Mesendoderm (in vitro differentiated cells): ENCODE data around the gene IQCC.

Experiments
- DNase-seq: peaks from one replicate; pipeline ENCODE4 v3.0.0; 2013
- H2AK5ac ChIP-seq: 2 replicates; pipeline ENCODE4 v1.6.1; 2013; ENCODE audit warnings: low read length, inconsistent platforms
- H2BK120ac ChIP-seq: 2 replicates; pipeline ENCODE4 v1.6.1; 2013; ENCODE audit warnings: low read depth, mild to moderate bottlenecking, low read length, moderate library complexity, mixed read lengths
- H2BK15ac ChIP-seq: replicated peaks from 2 replicates; pipeline ENCODE4 v1.6.1; 2013; ENCODE audit warnings: low read depth, mild to moderate bottlenecking, moderate library complexity
- H2BK5ac ChIP-seq: 2 replicates; pipeline ENCODE4 v1.6.1; 2013; ENCODE audit warnings: low read length, inconsistent platforms
- H3K18ac ChIP-seq: 2 replicates; pipeline ENCODE4 v1.6.1; 2013; ENCODE audit warnings: mild to moderate bottlenecking, low read length, mixed read lengths
- H3K23ac ChIP-seq: one replicate; pipeline ENCODE4 v1.6.1; 2013; ENCODE audit warnings: low read length
- H3K27ac ChIP-seq: 2 replicates; pipeline ENCODE4 v1.5.1; 2013; ENCODE audit warnings: low read depth, mild to moderate bottlenecking, inconsistent platforms, low read length, moderate library complexity
- H3K27me3 ChIP-seq: 2 replicates; pipeline ENCODE4 v1.6.1; 2013; ENCODE audit warnings: low read length, control low read depth, mild to moderate bottlenecking, inconsistent platforms; ENCODE audit not compliant: insufficient read depth, poor library complexity
- H3K36me3 ChIP-seq: 2 replicates; pipeline ENCODE4 v1.6.1; 2013; ENCODE audit warnings: low read length, inconsistent platforms; ENCODE audit not compliant: control insufficient read depth, insufficient read depth
- H3K4ac ChIP-seq: one replicate; pipeline ENCODE4 v1.6.1; 2013; ENCODE audit warnings: low read depth, mild to moderate bottlenecking, low read length, moderate library complexity
- H3K4me1 ChIP-seq: 2 replicates; pipeline ENCODE4 v1.6.1; 2013; ENCODE audit warnings: low read depth, low read length, inconsistent platforms; ENCODE audit not compliant: control insufficient read depth
- H3K4me2 ChIP-seq: 2 replicates; pipeline ENCODE4 v1.6.1; 2013; ENCODE audit warnings: low read length
- H3K4me3 ChIP-seq: 2 replicates; pipeline ENCODE4 v1.5.1; 2013; ENCODE audit warnings: mild to moderate bottlenecking, low read length
- H3K56ac ChIP-seq: one replicate; pipeline ENCODE4 v1.6.1; 2013; ENCODE audit warnings: low read length
- H3K79me1 ChIP-seq: 2 replicates; pipeline ENCODE4 v1.6.1; 2013; ENCODE audit warnings: low read length, inconsistent platforms
- H3K79me2 ChIP-seq: 2 replicates; pipeline ENCODE4 v1.6.1; 2013; ENCODE audit warnings: mild to moderate bottlenecking, low read length; ENCODE audit not compliant: control insufficient read depth, insufficient read depth
- H3K9ac ChIP-seq: 2 replicates; pipeline ENCODE4 v1.6.1; 2013; ENCODE audit warnings: low read length, inconsistent platforms
- H4K5ac ChIP-seq: one replicate; pipeline ENCODE4 v1.6.1; 2013; ENCODE audit warnings: low read length
- H4K8ac ChIP-seq: one replicate; pipeline ENCODE4 v1.6.1; 2013; ENCODE audit warnings: low read depth, mild to moderate bottlenecking, control low read depth, low read length, moderate library complexity
- WGBS: extraction: QIAGEN DNeasy Blood & Tissue Kit; methylation state at CpG from one replicate; pipeline ENCODE4 v1.1.7; 2013; ENCODE audit warnings: low lambda C conversion rate, missing lambda C conversion rate; ENCODE audit not compliant: insufficient coverage; ENCODE audit errors: extremely low coverage; 5-methylcytosine and 5-hydroxymethylcytosine counted together

Gene IQCC

GRCh38 chr1:32200226-32201010 lies 5.1 kb upstream of the IQCC start, which contains the start of gene CCDC28B:
CCDC28B (plus strand) TSS chr1:32200595; CDS start chr1:32201936, 1,341 bp downstream.
- Histone ChIP-seq H3K23ac (peak within 1 kb of the TSS; percentile 80), H2BK5ac (no peak within 1 kb of the TSS), H3K56ac (peak within 1 kb of the TSS; percentile 82), H3K4me2 (peak within 1 kb of the TSS; percentile 96), H3K4me1 (peaks cover 7% of the 10 kb centered on the region), H3K4me3 (peak within 1 kb of the TSS; percentile 13), H4K5ac (no peak within 1 kb of the TSS), H3K79me1 (no peaks in the 10 kb centered on the region), H2AK5ac (no peak within 1 kb of the TSS), H3K27ac (no peak within 1 kb of the TSS), H2BK120ac (no peak within 1 kb of the TSS), H3K36me3 (peaks cover 17% of the 10 kb centered on the region), H3K9ac (peak within 1 kb of the TSS; percentile 48), H3K4ac (no peak within 1 kb of the TSS), H3K79me2 (no peaks in the 10 kb centered on the region), H3K18ac (peak within 1 kb of the TSS; percentile 11), H3K27me3 (no peaks in the 10 kb centered on the region), H4K8ac (no peak within 1 kb of the TSS), H2BK15ac (no peak within 1 kb of the TSS)
- no CpG with 5 or more reads among the region's 34 CpGs for WGBS
- DNase-seq = peak; percentile 83

DNA sequence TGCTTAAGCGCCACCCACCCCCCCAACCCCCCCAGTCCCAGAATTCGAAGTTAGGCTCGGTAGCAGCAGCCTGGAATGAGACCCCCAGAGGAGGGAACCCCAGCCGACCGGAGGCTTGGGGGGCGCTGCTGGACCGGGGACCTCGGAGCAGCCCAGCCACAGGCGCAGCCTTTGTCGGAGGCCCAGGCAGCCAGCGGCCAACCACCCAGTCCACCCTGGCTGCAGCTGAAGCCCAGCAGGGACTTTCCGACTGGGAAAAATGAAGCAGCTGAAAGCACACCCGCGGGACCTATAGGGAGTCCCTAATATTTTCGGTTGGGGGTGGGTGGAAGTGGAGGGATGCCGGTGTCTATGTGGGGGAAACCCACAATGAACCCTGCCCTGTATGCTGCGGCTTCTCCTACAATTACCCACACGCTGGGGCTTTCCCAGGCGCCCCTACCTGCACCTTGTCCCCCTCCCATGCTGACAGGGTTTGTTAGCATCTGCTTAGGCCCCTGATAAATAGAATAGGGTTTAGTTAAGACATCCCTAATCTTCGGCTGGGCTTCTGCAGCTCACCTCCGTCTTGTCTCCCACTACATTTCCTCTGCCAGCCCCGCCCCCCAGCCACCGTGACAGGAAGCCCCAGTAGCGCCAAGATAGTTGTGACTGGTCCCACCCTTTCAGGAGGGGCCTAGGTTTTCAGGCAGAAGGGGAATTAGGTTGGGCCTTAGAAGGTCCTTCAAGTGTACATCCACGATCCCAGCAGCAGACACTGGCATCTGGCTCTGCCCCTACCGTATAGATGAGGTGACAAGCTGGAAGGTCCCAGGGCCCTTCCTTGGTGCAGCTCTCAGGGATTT lies 4.2 kb upstream of the IQCC start:
- no peak overlapping the region for H4K8ac ChIP-seq
- peaks cover 9% of the 10 kb centered on the region for H3K4me1 ChIP-seq
- DNase-seq = peak; percentile 79
- WGBS = no CpG with 5 or more reads among the region's 26 CpGs
- no peaks in the 10 kb centered on the region for H3K79me1 ChIP-seq
- peaks cover 11% of the 10 kb centered on the region for H3K36me3 ChIP-seq
- peak overlapping the region; percentile 88 for H3K56ac ChIP-seq
- H4K5ac ChIP-seq = no peak overlapping the region
- H3K9ac ChIP-seq = peak overlapping the region; percentile 76
- H3K79me2 ChIP-seq = no peaks in the 10 kb centered on the region
- H3K4me2 ChIP-seq = peak overlapping the region; percentile 96
- H2AK5ac ChIP-seq = no peak overlapping the region
- no peak overlapping the region for H3K4ac ChIP-seq
- no peak overlapping the region for H2BK15ac ChIP-seq
- H3K18ac ChIP-seq = peak overlapping the region; percentile 11
- H2BK120ac ChIP-seq = no peak overlapping the region
- peak overlapping the region; percentile 13 for H3K4me3 ChIP-seq
- no peak overlapping the region for H3K27ac ChIP-seq
- H3K23ac ChIP-seq = peak overlapping the region; percentile 89
- no peaks in the 10 kb centered on the region for H3K27me3 ChIP-seq
- H2BK5ac ChIP-seq = no peak overlapping the region

- no peak overlapping the region for H2AK5ac ChIP-seq
- H3K27ac ChIP-seq = no peak overlapping the region
- no peak overlapping the region for H3K23ac ChIP-seq
- peak; percentile 16 for DNase-seq
- H3K4me2 ChIP-seq = peak overlapping the region; percentile 58
- no peak overlapping the region for H2BK5ac ChIP-seq
- no peak overlapping the region for H2BK120ac ChIP-seq
- H3K27me3 ChIP-seq = no peaks in the 10 kb centered on the region
- no peaks in the 10 kb centered on the region for H3K36me3 ChIP-seq
- H3K4me3 ChIP-seq = no peak overlapping the region
- no peaks in the 10 kb centered on the region for H3K79me2 ChIP-seq
- no peak overlapping the region for H4K8ac ChIP-seq
- H3K56ac ChIP-seq = peak overlapping the region; percentile 77
- no peak overlapping the region for H2BK15ac ChIP-seq
- H3K4ac ChIP-seq = no peak overlapping the region
- H3K4me1 ChIP-seq = peaks cover 8% of the 10 kb centered on the region
- no CpG with 5 or more reads among the region's 26 CpGs for WGBS
- H3K9ac ChIP-seq = peak overlapping the region; percentile 67
- H3K79me1 ChIP-seq = no peaks in the 10 kb centered on the region
- H3K18ac ChIP-seq = no peak overlapping the region
- no peak overlapping the region for H4K5ac ChIP-seq
These were observed 519 bp upstream of the IQCC start for GRCh38 chr1:32204943-32205361.

GRCh38 chr1:32208469-32208868 lies 3.0 kb downstream of the IQCC start:
- DNase-seq = no peak

GRCh38 chr1:32208891-32209328 lies 3.4 kb downstream of the IQCC start, which contains the start of gene DCDC2B:
DCDC2B (plus strand) TSS chr1:32209089; CDS start chr1:32209094, 5 bp downstream.
- no peak within 1 kb of the TSS for H2AK5ac ChIP-seq
- H2BK120ac ChIP-seq = no peak within 1 kb of the TSS
- DNase-seq = peak; percentile 62
- H3K27ac ChIP-seq = no peak within 1 kb of the TSS
- no peak within 1 kb of the TSS for H4K5ac ChIP-seq
- no peak within 1 kb of the TSS for H3K18ac ChIP-seq
- H3K4ac ChIP-seq = no peak within 1 kb of the TSS
- H3K9ac ChIP-seq = no peak within 1 kb of the TSS
- no peaks in the 10 kb centered on the region for H3K79me1 ChIP-seq
- no peaks in the 10 kb centered on the region for H3K36me3 ChIP-seq
- H2BK15ac ChIP-seq = no peak within 1 kb of the TSS
- peaks cover 3% of the 10 kb centered on the region for H3K4me1 ChIP-seq
- H3K4me2 ChIP-seq = no peak within 1 kb of the TSS
- no peak within 1 kb of the TSS for H3K4me3 ChIP-seq
- no peaks in the 10 kb centered on the region for H3K27me3 ChIP-seq
- no peak within 1 kb of the TSS for H3K23ac ChIP-seq
- no peak within 1 kb of the TSS for H4K8ac ChIP-seq
- H3K56ac ChIP-seq = no peak within 1 kb of the TSS
- no peaks in the 10 kb centered on the region for H3K79me2 ChIP-seq
- no CpG with 5 or more reads among the region's 5 CpGs for WGBS
- no peak within 1 kb of the TSS for H2BK5ac ChIP-seq

More at GRCh38 chr1:32208469-32208868, 3.0 kb downstream of the IQCC start:
- Histone ChIP-seq H3K4me2 (no peak overlapping the region), H2AK5ac (no peak overlapping the region), H3K4me1 (peaks cover 3% of the 10 kb centered on the region), H4K5ac (no peak overlapping the region), H3K56ac (no peak overlapping the region), H3K27ac (no peak overlapping the region), H3K18ac (no peak overlapping the region), H4K8ac (no peak overlapping the region), H2BK5ac (no peak overlapping the region), H3K4ac (no peak overlapping the region), H3K23ac (no peak overlapping the region), H3K9ac (no peak overlapping the region), H3K79me2 (no peaks in the 10 kb centered on the region), H3K79me1 (no peaks in the 10 kb centered on the region), H3K27me3 (no peaks in the 10 kb centered on the region), H3K4me3 (no peak overlapping the region), H3K36me3 (no peaks in the 10 kb centered on the region), H2BK15ac (no peak overlapping the region), H2BK120ac (no peak overlapping the region)
- no CpG with 5 or more reads among the region's 6 CpGs for WGBS
